ENCODE data around the gene CACNG4. TPM values are rescaled to one million over a fixed set of nuclear protein-coding genes. Genes with fewer than 3 reads are reported as not detected.

CACNG4 gene
- total and polyA plus RNA-seq, 11 donors, result 0.08 to 0.88 (median 0.33) TPM; not detected in 8

DNA sequence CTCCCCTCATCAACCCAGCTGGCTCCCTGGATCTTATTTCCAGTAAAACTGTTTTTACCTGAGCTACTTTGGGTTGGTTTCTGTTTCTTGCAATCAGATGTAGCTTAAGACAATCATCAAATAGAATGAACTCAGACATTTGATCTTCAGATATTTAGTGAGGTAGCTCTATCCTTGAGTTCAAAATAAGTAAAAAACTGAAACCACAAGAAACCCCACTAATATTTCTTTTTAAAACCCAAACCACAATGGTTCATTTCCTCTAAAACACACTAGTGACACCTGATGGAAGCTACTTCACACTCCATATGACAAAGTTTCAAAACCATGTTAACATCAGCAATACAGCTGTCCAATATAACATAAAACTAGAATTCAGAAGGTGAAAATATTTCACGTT is 117.6 kb downstream of the CACNG4 start:
- intact Hi-C loops (cut with DNase I), result no loop called here

More for the DNA sequence above, 117.6 kb downstream of the CACNG4 start:
- ATAC-seq (no peak), DNase-seq (no peak)
- Histone ChIP-seq H3K4me1 (peaks cover 0 to 17% (median 0%) of the 10 kb centered on the region in 12 donors), H3K27me3 (no peaks in the 10 kb centered on the region), H3K27ac (no peak overlapping the region), H3K36me3 (peaks cover 0 to 42% (median 36%) of the 10 kb centered on the region in 9 donors), H3K4me3 (no peak overlapping the region), H3K9me3 (no peaks in the 10 kb centered on the region)
- WGBS, 4 donors, result 84 to 87% (median 85%) methylated on average over 1 of the region's 1 CpG
- no peak for TF ChIP-seq POLR2A (IDR thresholded peaks at IDR 0.05)
- TF ChIP-seq, protein P1, sequence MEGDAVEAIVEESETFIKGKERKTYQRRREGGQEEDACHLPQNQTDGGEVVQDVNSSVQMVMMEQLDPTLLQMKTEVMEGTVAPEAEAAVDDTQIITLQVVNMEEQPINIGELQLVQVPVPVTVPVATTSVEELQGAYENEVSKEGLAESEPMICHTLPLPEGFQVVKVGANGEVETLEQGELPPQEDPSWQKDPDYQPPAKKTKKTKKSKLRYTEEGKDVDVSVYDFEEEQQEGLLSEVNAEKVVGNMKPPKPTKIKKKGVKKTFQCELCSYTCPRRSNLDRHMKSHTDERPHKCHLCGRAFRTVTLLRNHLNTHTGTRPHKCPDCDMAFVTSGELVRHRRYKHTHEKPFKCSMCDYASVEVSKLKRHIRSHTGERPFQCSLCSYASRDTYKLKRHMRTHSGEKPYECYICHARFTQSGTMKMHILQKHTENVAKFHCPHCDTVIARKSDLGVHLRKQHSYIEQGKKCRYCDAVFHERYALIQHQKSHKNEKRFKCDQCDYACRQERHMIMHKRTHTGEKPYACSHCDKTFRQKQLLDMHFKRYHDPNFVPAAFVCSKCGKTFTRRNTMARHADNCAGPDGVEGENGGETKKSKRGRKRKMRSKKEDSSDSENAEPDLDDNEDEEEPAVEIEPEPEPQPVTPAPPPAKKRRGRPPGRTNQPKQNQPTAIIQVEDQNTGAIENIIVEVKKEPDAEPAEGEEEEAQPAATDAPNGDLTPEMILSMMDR (IDR thresholded peaks at IDR 0.05), result no peak

Other genes with a start within 250 kb of the CACNG4 start
- not detected for gene CACNG5, start 129.6 kb upstream of the CACNG4 start, total RNA-seq
- gene CACNG5, start 129.6 kb upstream of the CACNG4 start, polyA plus RNA-seq, result not detected
- gene CACNG1, start 79.8 kb downstream of the CACNG4 start, total RNA-seq, result not detected
- gene CACNG1, start 79.8 kb downstream of the CACNG4 start, polyA plus RNA-seq, result not detected

Data from heart left ventricle (tissue), 16 donors.